Ovary (tissue), 3 donors: ENCODE results near the gene ARHGAP45.

ENCODE experiments used
- CTCF ChIP-seq, 3 donors: fragments of 450-650 bp in 2 of 3; fragments of 200-600 bp in 1 of 3; IDR thresholded peaks; one replicate each; pipeline versions ENCODE4 v1.5.1 to v1.8.0; 2016 to 2022; ENCODE audit warnings: antibody characterized with exemption in 3 of 3, mild to moderate bottlenecking in 1 of 3
- POLR2A ChIP-seq: fragments of 450-650 bp; IDR thresholded peaks from one replicate; pipeline ENCODE4 v1.6.1; 2017; ENCODE audit warnings: antibody characterized with exemption, mild to moderate bottlenecking, moderate library complexity
- donor health status: DM: no; HTN: no; CAD: no.

- TF ChIP-seq CTCF (IDR thresholded peaks at IDR 0.05) (no peak), POLR2A (no peak)
Measured at GRCh38 chr19:1118999-1119398, 52.0 kb downstream of the ARHGAP45 start.
